ENCODE results near the gene LRP11. TPM values are rescaled to one million over a fixed set of nuclear protein-coding genes. Genes with fewer than 3 reads are reported as not detected.

The LRP11 gene
- total and polyA plus RNA-seq, 2 of the 13 experiments (the other 11 are each of a cell fraction or from before 2014, with no cell fraction given) = 32.4 to 48.9 TPM

DNA sequence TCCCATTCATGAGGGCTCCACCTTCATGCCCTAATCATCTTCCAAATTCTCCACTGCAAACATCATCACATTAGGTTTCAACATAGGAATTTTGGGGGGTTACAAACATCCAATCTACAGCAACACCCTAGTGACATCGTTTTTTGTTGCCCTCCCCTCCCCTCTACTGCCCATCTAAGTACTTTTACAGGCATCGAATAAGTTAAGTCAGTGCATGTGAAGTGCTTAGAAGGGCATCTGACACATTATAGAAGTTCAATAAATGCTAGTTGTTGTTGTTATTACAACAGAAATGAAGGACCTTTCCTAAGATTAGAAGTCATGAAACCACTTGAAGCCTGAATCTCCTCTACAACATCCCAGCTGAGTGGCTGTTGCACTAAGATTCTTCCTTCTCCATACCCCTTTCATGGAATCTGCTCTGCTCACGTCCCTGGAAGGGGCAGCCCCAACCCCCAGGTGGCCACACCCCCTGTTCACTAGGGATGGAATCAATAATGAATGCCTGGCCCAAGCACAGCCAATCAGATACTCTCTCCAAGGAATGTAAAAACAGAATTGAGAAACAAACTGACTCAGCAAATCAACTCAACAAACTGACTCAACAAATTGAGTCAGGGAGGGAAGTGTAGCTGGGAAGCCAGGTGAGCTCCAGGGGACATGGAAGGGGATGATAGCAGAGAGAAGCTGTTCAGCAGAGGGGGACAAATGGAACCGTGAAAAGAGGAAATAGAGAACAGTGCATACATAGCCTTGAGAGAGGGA lies 3.9 kb upstream of the LRP11 start (continued):
- TF ChIP-seq, protein P1, sequence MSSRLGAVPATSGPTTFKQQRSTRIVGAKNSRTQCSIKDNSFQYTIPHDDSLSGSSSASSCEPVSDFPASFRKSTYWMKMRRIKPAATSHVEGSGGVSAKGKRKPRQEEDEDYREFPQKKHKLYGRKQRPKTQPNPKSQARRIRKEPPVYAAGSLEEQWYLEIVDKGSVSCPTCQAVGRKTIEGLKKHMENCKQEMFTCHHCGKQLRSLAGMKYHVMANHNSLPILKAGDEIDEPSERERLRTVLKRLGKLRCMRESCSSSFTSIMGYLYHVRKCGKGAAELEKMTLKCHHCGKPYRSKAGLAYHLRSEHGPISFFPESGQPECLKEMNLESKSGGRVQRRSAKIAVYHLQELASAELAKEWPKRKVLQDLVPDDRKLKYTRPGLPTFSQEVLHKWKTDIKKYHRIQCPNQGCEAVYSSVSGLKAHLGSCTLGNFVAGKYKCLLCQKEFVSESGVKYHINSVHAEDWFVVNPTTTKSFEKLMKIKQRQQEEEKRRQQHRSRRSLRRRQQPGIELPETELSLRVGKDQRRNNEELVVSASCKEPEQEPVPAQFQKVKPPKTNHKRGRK (CRISPR knock-in tag; IDR thresholded peaks at IDR 0.05) = no peak
- TF ChIP-seq PHF21A (CRISPR knock-in tag; IDR thresholded peaks at IDR 0.05) (no peak), MAZ (IDR thresholded peaks at IDR 0.05; ENCODE audit: borderline replicate concordance, low read depth, low read length) (no peak), MAZ (CRISPR knock-in tag; IDR thresholded peaks at IDR 0.05; ENCODE audit: low read depth) (no peak), SPEN (CRISPR knock-in tag; IDR thresholded peaks at IDR 0.05; ENCODE audit: low read depth) (no peak), HHEX (CRISPR knock-in tag; IDR thresholded peaks at IDR 0.05) (no peak), XBP1 (CRISPR knock-in tag; IDR thresholded peaks at IDR 0.05) (no peak), ZFP36L1 (CRISPR knock-in tag; IDR thresholded peaks at IDR 0.05) (no peak), GATAD2A (CRISPR knock-in tag; IDR thresholded peaks at IDR 0.05) (0 out of 2 replicates have a peak, but pooled peaks have one; percentile 47), HDAC2 (CRISPR knock-in tag; IDR thresholded peaks at IDR 0.05) (no peak), DR1 (CRISPR knock-in tag; IDR thresholded peaks at IDR 0.05) (no peak), ZNF446 (CRISPR knock-in tag; IDR thresholded peaks at IDR 0.05) (no peak), TARDBP (CRISPR knock-in tag; IDR thresholded peaks at IDR 0.05) (no peak), ZNF839 (CRISPR knock-in tag; IDR thresholded peaks at IDR 0.05; ENCODE audit: borderline replicate concordance) (no peak), ZNF207 (IDR thresholded peaks at IDR 0.05; ENCODE audit: borderline replicate concordance) (no peak)
- TF ChIP-seq, protein P2, sequence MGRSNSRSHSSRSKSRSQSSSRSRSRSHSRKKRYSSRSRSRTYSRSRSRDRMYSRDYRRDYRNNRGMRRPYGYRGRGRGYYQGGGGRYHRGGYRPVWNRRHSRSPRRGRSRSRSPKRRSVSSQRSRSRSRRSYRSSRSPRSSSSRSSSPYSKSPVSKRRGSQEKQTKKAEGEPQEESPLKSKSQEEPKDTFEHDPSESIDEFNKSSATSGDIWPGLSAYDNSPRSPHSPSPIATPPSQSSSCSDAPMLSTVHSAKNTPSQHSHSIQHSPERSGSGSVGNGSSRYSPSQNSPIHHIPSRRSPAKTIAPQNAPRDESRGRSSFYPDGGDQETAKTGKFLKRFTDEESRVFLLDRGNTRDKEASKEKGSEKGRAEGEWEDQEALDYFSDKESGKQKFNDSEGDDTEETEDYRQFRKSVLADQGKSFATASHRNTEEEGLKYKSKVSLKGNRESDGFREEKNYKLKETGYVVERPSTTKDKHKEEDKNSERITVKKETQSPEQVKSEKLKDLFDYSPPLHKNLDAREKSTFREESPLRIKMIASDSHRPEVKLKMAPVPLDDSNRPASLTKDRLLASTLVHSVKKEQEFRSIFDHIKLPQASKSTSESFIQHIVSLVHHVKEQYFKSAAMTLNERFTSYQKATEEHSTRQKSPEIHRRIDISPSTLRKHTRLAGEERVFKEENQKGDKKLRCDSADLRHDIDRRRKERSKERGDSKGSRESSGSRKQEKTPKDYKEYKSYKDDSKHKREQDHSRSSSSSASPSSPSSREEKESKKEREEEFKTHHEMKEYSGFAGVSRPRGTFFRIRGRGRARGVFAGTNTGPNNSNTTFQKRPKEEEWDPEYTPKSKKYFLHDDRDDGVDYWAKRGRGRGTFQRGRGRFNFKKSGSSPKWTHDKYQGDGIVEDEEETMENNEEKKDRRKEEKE (IDR thresholded peaks at IDR 0.05) = no peak
- TF ChIP-seq, protein P3, sequence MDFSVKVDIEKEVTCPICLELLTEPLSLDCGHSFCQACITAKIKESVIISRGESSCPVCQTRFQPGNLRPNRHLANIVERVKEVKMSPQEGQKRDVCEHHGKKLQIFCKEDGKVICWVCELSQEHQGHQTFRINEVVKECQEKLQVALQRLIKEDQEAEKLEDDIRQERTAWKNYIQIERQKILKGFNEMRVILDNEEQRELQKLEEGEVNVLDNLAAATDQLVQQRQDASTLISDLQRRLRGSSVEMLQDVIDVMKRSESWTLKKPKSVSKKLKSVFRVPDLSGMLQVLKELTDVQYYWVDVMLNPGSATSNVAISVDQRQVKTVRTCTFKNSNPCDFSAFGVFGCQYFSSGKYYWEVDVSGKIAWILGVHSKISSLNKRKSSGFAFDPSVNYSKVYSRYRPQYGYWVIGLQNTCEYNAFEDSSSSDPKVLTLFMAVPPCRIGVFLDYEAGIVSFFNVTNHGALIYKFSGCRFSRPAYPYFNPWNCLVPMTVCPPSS (IDR thresholded peaks at IDR 0.05) = no peak
- TF ChIP-seq, protein P4, sequence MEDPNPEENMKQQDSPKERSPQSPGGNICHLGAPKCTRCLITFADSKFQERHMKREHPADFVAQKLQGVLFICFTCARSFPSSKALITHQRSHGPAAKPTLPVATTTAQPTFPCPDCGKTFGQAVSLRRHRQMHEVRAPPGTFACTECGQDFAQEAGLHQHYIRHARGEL (CRISPR knock-in tag; IDR thresholded peaks at IDR 0.05) = no peak
- TF ChIP-seq, protein P5, sequence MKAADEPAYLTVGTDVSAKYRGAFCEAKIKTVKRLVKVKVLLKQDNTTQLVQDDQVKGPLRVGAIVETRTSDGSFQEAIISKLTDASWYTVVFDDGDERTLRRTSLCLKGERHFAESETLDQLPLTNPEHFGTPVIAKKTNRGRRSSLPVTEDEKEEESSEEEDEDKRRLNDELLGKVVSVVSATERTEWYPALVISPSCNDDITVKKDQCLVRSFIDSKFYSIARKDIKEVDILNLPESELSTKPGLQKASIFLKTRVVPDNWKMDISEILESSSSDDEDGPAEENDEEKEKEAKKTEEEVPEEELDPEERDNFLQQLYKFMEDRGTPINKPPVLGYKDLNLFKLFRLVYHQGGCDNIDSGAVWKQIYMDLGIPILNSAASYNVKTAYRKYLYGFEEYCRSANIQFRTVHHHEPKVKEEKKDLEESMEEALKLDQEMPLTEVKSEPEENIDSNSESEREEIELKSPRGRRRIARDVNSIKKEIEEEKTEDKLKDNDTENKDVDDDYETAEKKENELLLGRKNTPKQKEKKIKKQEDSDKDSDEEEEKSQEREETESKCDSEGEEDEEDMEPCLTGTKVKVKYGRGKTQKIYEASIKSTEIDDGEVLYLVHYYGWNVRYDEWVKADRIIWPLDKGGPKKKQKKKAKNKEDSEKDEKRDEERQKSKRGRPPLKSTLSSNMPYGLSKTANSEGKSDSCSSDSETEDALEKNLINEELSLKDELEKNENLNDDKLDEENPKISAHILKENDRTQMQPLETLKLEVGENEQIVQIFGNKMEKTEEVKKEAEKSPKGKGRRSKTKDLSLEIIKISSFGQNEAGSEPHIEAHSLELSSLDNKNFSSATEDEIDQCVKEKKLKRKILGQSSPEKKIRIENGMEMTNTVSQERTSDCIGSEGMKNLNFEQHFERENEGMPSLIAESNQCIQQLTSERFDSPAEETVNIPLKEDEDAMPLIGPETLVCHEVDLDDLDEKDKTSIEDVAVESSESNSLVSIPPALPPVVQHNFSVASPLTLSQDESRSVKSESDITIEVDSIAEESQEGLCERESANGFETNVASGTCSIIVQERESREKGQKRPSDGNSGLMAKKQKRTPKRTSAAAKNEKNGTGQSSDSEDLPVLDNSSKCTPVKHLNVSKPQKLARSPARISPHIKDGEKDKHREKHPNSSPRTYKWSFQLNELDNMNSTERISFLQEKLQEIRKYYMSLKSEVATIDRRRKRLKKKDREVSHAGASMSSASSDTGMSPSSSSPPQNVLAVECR (CRISPR knock-in tag; IDR thresholded peaks at IDR 0.05; ENCODE audit: borderline replicate concordance) = peak; percentile 31; the same call in 1 of the 2 replicates
